ENCODE results near the gene CTNND2.
"Not testable (repeated sequence)": the region's sequence is repeated elsewhere in the genome, so short reads cannot be mapped to it uniquely, and the experiment has no call there.

CTNND2 gene

GRCh38 chr5:11640158-11640873 is 263.9 kb downstream of the CTNND2 start:
- Histone ChIP-seq H3K4me1 (ENCODE audit: control insufficient read depth, insufficient read depth, low read length, poor library complexity, severe bottlenecking) (no peaks in the 10 kb centered on the region), H3K9me3 (ENCODE audit: control insufficient read depth, low read length) (no peaks in the 10 kb centered on the region), H3K4me3 (ENCODE audit: extremely low read depth, insufficient read depth, low read length, poor library complexity, severe bottlenecking) (no peak overlapping the region), H3K27ac (ENCODE audit: low read depth, low read length, severe bottlenecking) (no peak overlapping the region), H3K36me3 (ENCODE audit: control insufficient read depth, insufficient read depth, low read length) (no peaks in the 10 kb centered on the region)
- WGBS, 2 experiments (ENCODE audit: insufficient coverage in 2 of 2), result 93 to 96% methylated on average over 3 to 4 of the region's 4 CpGs

GRCh38 chr5:11622785-11623184 is 281.5 kb downstream of the CTNND2 start:
- no peaks in the 10 kb centered on the region for H3K4me1 ChIP-seq (ENCODE audit: control insufficient read depth, insufficient read depth, low read length, poor library complexity, severe bottlenecking)
- H3K4me3 ChIP-seq (ENCODE audit: extremely low read depth, insufficient read depth, low read length, poor library complexity, severe bottlenecking), result no peak overlapping the region
- no peak overlapping the region for H3K27ac ChIP-seq (ENCODE audit: low read depth, low read length, severe bottlenecking)
- peaks cover 6% of the 10 kb centered on the region for H3K9me3 ChIP-seq (ENCODE audit: control insufficient read depth, low read length)
- no peaks in the 10 kb centered on the region for H3K36me3 ChIP-seq (ENCODE audit: control insufficient read depth, insufficient read depth, low read length)
- WGBS, 2 experiments (ENCODE audit: insufficient coverage in 2 of 2), result 88 to 100% methylated on average over 1 of the region's 4 CpGs

GRCh38 chr5:11620172-11620571 is 284.1 kb downstream of the CTNND2 start:
- Histone ChIP-seq H3K36me3 (ENCODE audit: control insufficient read depth, insufficient read depth, low read length) (no peaks in the 10 kb centered on the region), H3K4me3 (ENCODE audit: extremely low read depth, insufficient read depth, low read length, poor library complexity, severe bottlenecking) (no peak overlapping the region), H3K27ac (ENCODE audit: low read depth, low read length, severe bottlenecking) (no peak overlapping the region), H3K9me3 (ENCODE audit: control insufficient read depth, low read length) (peaks cover 6% of the 10 kb centered on the region), H3K4me1 (ENCODE audit: control insufficient read depth, insufficient read depth, low read length, poor library complexity, severe bottlenecking) (no peaks in the 10 kb centered on the region)
- 90 to 100% methylated on average over 1 to 2 of the region's 3 CpGs for WGBS, 2 experiments (ENCODE audit: insufficient coverage in 2 of 2)

GRCh38 chr5:11619339-11620024 is 284.8 kb downstream of the CTNND2 start:
- no CpG with 5 or more reads among the region's 1 CpG for WGBS, 2 experiments (ENCODE audit: insufficient coverage in 2 of 2)

GRCh38 chr5:11617080-11617479 is 287.2 kb downstream of the CTNND2 start:
- Histone ChIP-seq H3K4me3 (ENCODE audit: extremely low read depth, insufficient read depth, low read length, poor library complexity, severe bottlenecking) (no peak overlapping the region), H3K27ac (ENCODE audit: low read depth, low read length, severe bottlenecking) (no peak overlapping the region), H3K4me1 (ENCODE audit: control insufficient read depth, insufficient read depth, low read length, poor library complexity, severe bottlenecking) (no peaks in the 10 kb centered on the region), H3K9me3 (ENCODE audit: control insufficient read depth, low read length) (no peaks in the 10 kb centered on the region), H3K36me3 (ENCODE audit: control insufficient read depth, insufficient read depth, low read length) (no peaks in the 10 kb centered on the region)
- 82 to 86% methylated on average over 2 of the region's 2 CpGs for WGBS, 2 experiments (ENCODE audit: insufficient coverage in 2 of 2)

More at GRCh38 chr5:11619339-11620024, 284.8 kb downstream of the CTNND2 start:
- no peaks in the 10 kb centered on the region for H3K4me1 ChIP-seq (ENCODE audit: control insufficient read depth, insufficient read depth, low read length, poor library complexity, severe bottlenecking)
- no peak overlapping the region for H3K27ac ChIP-seq (ENCODE audit: low read depth, low read length, severe bottlenecking)
- H3K4me3 ChIP-seq (ENCODE audit: extremely low read depth, insufficient read depth, low read length, poor library complexity, severe bottlenecking), result no peak overlapping the region
- H3K9me3 ChIP-seq (ENCODE audit: control insufficient read depth, low read length), result peaks cover 6% of the 10 kb centered on the region
- H3K36me3 ChIP-seq (ENCODE audit: control insufficient read depth, insufficient read depth, low read length), result no peaks in the 10 kb centered on the region

GRCh38 chr5:11616624-11617023 is 287.6 kb downstream of the CTNND2 start:
- 92 to 94% methylated on average over 5 to 7 of the region's 7 CpGs for WGBS, 2 experiments (ENCODE audit: insufficient coverage in 2 of 2)
- not testable (repeated sequence) for H3K4me1 ChIP-seq (ENCODE audit: control insufficient read depth, insufficient read depth, low read length, poor library complexity, severe bottlenecking); H3K27ac ChIP-seq (ENCODE audit: low read depth, low read length, severe bottlenecking); H3K9me3 ChIP-seq (ENCODE audit: control insufficient read depth, low read length); H3K36me3 ChIP-seq (ENCODE audit: control insufficient read depth, insufficient read depth, low read length); H3K4me3 ChIP-seq (ENCODE audit: extremely low read depth, insufficient read depth, low read length, poor library complexity, severe bottlenecking)

GRCh38 chr5:11611011-11611410 is 293.2 kb downstream of the CTNND2 start:
- no CpG with 5 or more reads among the region's 3 CpGs for WGBS, 2 experiments (ENCODE audit: insufficient coverage in 2 of 2)

GRCh38 chr5:11609570-11610303 is 294.5 kb downstream of the CTNND2 start:
- no peak overlapping the region for H3K27ac ChIP-seq (ENCODE audit: low read depth, low read length, severe bottlenecking)
- H3K4me3 ChIP-seq (ENCODE audit: extremely low read depth, insufficient read depth, low read length, poor library complexity, severe bottlenecking), result no peak overlapping the region
- 82 to 100% methylated on average over 1 to 3 of the region's 5 CpGs for WGBS, 2 experiments (ENCODE audit: insufficient coverage in 2 of 2)
- no peaks in the 10 kb centered on the region for H3K4me1 ChIP-seq (ENCODE audit: control insufficient read depth, insufficient read depth, low read length, poor library complexity, severe bottlenecking)
- H3K36me3 ChIP-seq (ENCODE audit: control insufficient read depth, insufficient read depth, low read length), result no peaks in the 10 kb centered on the region
- no peaks in the 10 kb centered on the region for H3K9me3 ChIP-seq (ENCODE audit: control insufficient read depth, low read length)

More at GRCh38 chr5:11611011-11611410, 293.2 kb downstream of the CTNND2 start:
- Histone ChIP-seq H3K36me3 (ENCODE audit: control insufficient read depth, insufficient read depth, low read length) (no peaks in the 10 kb centered on the region), H3K9me3 (ENCODE audit: control insufficient read depth, low read length) (no peaks in the 10 kb centered on the region), H3K27ac (ENCODE audit: low read depth, low read length, severe bottlenecking) (no peak overlapping the region), H3K4me3 (ENCODE audit: extremely low read depth, insufficient read depth, low read length, poor library complexity, severe bottlenecking) (no peak overlapping the region), H3K4me1 (ENCODE audit: control insufficient read depth, insufficient read depth, low read length, poor library complexity, severe bottlenecking) (no peaks in the 10 kb centered on the region)

GRCh38 chr5:11608530-11608929 is 295.7 kb downstream of the CTNND2 start:
- no peak overlapping the region for H3K27ac ChIP-seq (ENCODE audit: low read depth, low read length, severe bottlenecking)
- H3K9me3 ChIP-seq (ENCODE audit: control insufficient read depth, low read length), result no peaks in the 10 kb centered on the region
- no peaks in the 10 kb centered on the region for H3K36me3 ChIP-seq (ENCODE audit: control insufficient read depth, insufficient read depth, low read length)
- H3K4me3 ChIP-seq (ENCODE audit: extremely low read depth, insufficient read depth, low read length, poor library complexity, severe bottlenecking), result no peak overlapping the region
- H3K4me1 ChIP-seq (ENCODE audit: control insufficient read depth, insufficient read depth, low read length, poor library complexity, severe bottlenecking), result no peaks in the 10 kb centered on the region

GRCh38 chr5:11607944-11608483 is 296.2 kb downstream of the CTNND2 start:
- Histone ChIP-seq H3K9me3 (ENCODE audit: control insufficient read depth, low read length) (no peaks in the 10 kb centered on the region), H3K4me1 (ENCODE audit: control insufficient read depth, insufficient read depth, low read length, poor library complexity, severe bottlenecking) (no peaks in the 10 kb centered on the region), H3K36me3 (ENCODE audit: control insufficient read depth, insufficient read depth, low read length) (no peaks in the 10 kb centered on the region), H3K27ac (ENCODE audit: low read depth, low read length, severe bottlenecking) (no peak overlapping the region), H3K4me3 (ENCODE audit: extremely low read depth, insufficient read depth, low read length, poor library complexity, severe bottlenecking) (no peak overlapping the region)

Data from mesodermal cell (in vitro differentiated cells).